ES-I3 (cell line): Measurements from ENCODE around the gene ASCC3.
"Not testable (repeated sequence)": the region's sequence is repeated elsewhere in the genome, so short reads cannot be mapped to it uniquely, and the experiment has no call there.

Experiments
- H3K36me3 ChIP-seq: 2 replicates; pipeline ENCODE4 v1.6.1; 2013; ENCODE audit warnings: mild to moderate bottlenecking, low read length, control low read depth, moderate library complexity; ENCODE audit not compliant: insufficient read depth
- H3K4me1 ChIP-seq: 2 replicates; pipeline ENCODE4 v1.6.1; 2013; ENCODE audit warnings: mild to moderate bottlenecking, control low read depth, low read length; ENCODE audit not compliant: insufficient read depth
- H3K9ac ChIP-seq: 2 replicates; pipeline ENCODE4 v1.6.1; 2013; ENCODE audit warnings: low read depth, mild to moderate bottlenecking, low read length, moderate library complexity
- H3K9me3 ChIP-seq: 2 replicates; pipeline ENCODE4 v1.6.1; 2013; ENCODE audit warnings: mild to moderate bottlenecking, low read length, moderate library complexity; ENCODE audit not compliant: control insufficient read depth, insufficient read depth

Gene ASCC3

GRCh38 chr6:100806296-100806695, 74.8 kb downstream of the ASCC3 start:
- no peaks in the 10 kb centered on the region for H3K4me1 ChIP-seq
- H3K36me3 ChIP-seq: no peaks in the 10 kb centered on the region
- H3K9me3 ChIP-seq: no peaks in the 10 kb centered on the region
- no peak overlapping the region for H3K9ac ChIP-seq

- Histone ChIP-seq H3K36me3 (no peaks in the 10 kb centered on the region), H3K9me3 (no peaks in the 10 kb centered on the region), H3K4me1 (no peaks in the 10 kb centered on the region), H3K9ac (no peak overlapping the region)
These were observed 77.7 kb downstream of the ASCC3 start for GRCh38 chr6:100803264-100804045.

- no peaks in the 10 kb centered on the region for H3K36me3 ChIP-seq
- no peaks in the 10 kb centered on the region for H3K9me3 ChIP-seq
- H3K4me1 ChIP-seq: no peaks in the 10 kb centered on the region
- no peak overlapping the region for H3K9ac ChIP-seq
These were observed 80.1 kb downstream of the ASCC3 start for GRCh38 chr6:100801036-100801435.

GRCh38 chr6:100796049-100796823, 84.9 kb downstream of the ASCC3 start:
- H3K9ac ChIP-seq: no peak overlapping the region
- no peaks in the 10 kb centered on the region for H3K4me1 ChIP-seq
- H3K9me3 ChIP-seq: no peaks in the 10 kb centered on the region
- peaks cover 2% of the 10 kb centered on the region; the same call in 1 of the 2 replicates for H3K36me3 ChIP-seq

- Histone ChIP-seq H3K9me3 (no peaks in the 10 kb centered on the region), H3K9ac (no peak overlapping the region), H3K4me1 (no peaks in the 10 kb centered on the region), H3K36me3 (peaks cover 2% of the 10 kb centered on the region; the same call in 1 of the 2 replicates)
These were observed 91.0 kb downstream of the ASCC3 start for GRCh38 chr6:100790084-100790483.

GRCh38 chr6:100785982-100786381, 95.1 kb downstream of the ASCC3 start:
- Histone ChIP-seq H3K9ac (no peak overlapping the region), H3K36me3 (no peaks in the 10 kb centered on the region), H3K4me1 (no peaks in the 10 kb centered on the region), H3K9me3 (no peaks in the 10 kb centered on the region)

GRCh38 chr6:100780648-100781047, 100.5 kb downstream of the ASCC3 start:
- no peaks in the 10 kb centered on the region for H3K36me3 ChIP-seq
- H3K4me1 ChIP-seq: no peaks in the 10 kb centered on the region
- H3K9ac ChIP-seq: no peak overlapping the region
- H3K9me3 ChIP-seq: no peaks in the 10 kb centered on the region

GRCh38 chr6:100775667-100776066, 105.5 kb downstream of the ASCC3 start:
- no peaks in the 10 kb centered on the region for H3K4me1 ChIP-seq
- H3K9ac ChIP-seq: no peak overlapping the region
- no peaks in the 10 kb centered on the region for H3K9me3 ChIP-seq
- no peaks in the 10 kb centered on the region; the same call in 1 of the 2 replicates for H3K36me3 ChIP-seq

- Histone ChIP-seq H3K9ac (no peak overlapping the region), H3K4me1 (no peaks in the 10 kb centered on the region), H3K9me3 (no peaks in the 10 kb centered on the region), H3K36me3 (no peaks in the 10 kb centered on the region; the same call in 1 of the 2 replicates)
These were observed 106.4 kb downstream of the ASCC3 start for GRCh38 chr6:100774681-100775080.

GRCh38 chr6:100768816-100769351, 112.2 kb downstream of the ASCC3 start:
- Histone ChIP-seq H3K9ac (no peak overlapping the region), H3K4me1 (peaks cover 5% of the 10 kb centered on the region), H3K9me3 (no peaks in the 10 kb centered on the region), H3K36me3 (peaks cover 14% of the 10 kb centered on the region; the same call in 1 of the 2 replicates)

GRCh38 chr6:100763617-100764241, 117.4 kb downstream of the ASCC3 start:
- Histone ChIP-seq H3K4me1 (peaks cover 14% of the 10 kb centered on the region), H3K9me3 (no peaks in the 10 kb centered on the region), H3K9ac (no peak overlapping the region), H3K36me3 (peaks cover 14% of the 10 kb centered on the region; the same call in 1 of the 2 replicates)

GRCh38 chr6:100761841-100762240, 119.3 kb downstream of the ASCC3 start:
- Histone ChIP-seq H3K9ac (no peak overlapping the region), H3K36me3 (peaks cover 17% of the 10 kb centered on the region; the same call in 1 of the 2 replicates), H3K4me1 (peaks cover 14% of the 10 kb centered on the region), H3K9me3 (no peaks in the 10 kb centered on the region)

- not testable (repeated sequence) for H3K4me1 ChIP-seq, H3K9me3 ChIP-seq, H3K9ac ChIP-seq, H3K36me3 ChIP-seq
These were observed 122.7 kb downstream of the ASCC3 start for GRCh38 chr6:100758386-100758785.

- Histone ChIP-seq H3K4me1 (no peaks in the 10 kb centered on the region), H3K36me3 (peaks cover 4% of the 10 kb centered on the region), H3K9me3 (no peaks in the 10 kb centered on the region), H3K9ac (no peak overlapping the region)
These were observed 127.7 kb downstream of the ASCC3 start for GRCh38 chr6:100753421-100753820.
